GM19468 (cell line): ENCODE measurements around the gene TSPAN14.

Experiments used
- ATAC-seq: cut with Tn5 transposase; IDR thresholded peaks from one replicate; pipeline ENCODE4 v1.9.1; 2021; ENCODE audit warnings: mild to moderate bottlenecking, moderate library complexity, moderate number of reproducible peaks; ENCODE audit not compliant: unreplicated experiment; ENCODE audit errors: extremely low read depth

TSPAN14 gene

GRCh38 chr10:80500572-80501380 lies 46.7 kb downstream of the TSPAN14 start:
- peak; percentile 49 for ATAC-seq

DNA sequence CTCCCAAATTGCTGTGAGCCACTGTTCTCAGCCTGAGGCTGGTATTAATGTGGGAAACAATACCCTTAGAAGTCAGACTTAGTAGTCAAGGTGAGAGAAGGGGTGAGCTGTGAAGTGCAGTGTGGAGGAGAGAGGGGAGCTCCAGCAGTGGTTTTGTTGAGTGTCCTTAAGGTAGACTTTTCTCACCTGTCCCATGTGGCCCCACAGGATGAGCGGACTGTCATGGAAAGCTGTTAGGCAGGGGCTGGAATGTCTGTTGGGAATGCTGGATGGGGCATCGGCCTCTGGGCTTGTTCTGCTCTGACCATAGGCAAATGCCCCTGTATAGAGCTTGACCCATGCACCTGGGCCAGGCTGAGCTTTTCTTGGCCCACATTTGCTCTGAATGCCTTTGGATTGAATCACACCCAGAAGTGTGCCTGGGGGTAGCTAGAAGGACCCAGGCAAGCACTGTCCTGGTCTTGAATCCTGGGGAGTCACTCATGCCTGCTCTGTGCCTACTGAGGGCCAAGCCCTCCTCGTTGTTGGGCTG lies 47.3 kb downstream of the TSPAN14 start:
- ATAC-seq: no peak

- ATAC-seq: no peak
Measured at GRCh38 chr10:80501913-80502521, 47.9 kb downstream of the TSPAN14 start.

DNA sequence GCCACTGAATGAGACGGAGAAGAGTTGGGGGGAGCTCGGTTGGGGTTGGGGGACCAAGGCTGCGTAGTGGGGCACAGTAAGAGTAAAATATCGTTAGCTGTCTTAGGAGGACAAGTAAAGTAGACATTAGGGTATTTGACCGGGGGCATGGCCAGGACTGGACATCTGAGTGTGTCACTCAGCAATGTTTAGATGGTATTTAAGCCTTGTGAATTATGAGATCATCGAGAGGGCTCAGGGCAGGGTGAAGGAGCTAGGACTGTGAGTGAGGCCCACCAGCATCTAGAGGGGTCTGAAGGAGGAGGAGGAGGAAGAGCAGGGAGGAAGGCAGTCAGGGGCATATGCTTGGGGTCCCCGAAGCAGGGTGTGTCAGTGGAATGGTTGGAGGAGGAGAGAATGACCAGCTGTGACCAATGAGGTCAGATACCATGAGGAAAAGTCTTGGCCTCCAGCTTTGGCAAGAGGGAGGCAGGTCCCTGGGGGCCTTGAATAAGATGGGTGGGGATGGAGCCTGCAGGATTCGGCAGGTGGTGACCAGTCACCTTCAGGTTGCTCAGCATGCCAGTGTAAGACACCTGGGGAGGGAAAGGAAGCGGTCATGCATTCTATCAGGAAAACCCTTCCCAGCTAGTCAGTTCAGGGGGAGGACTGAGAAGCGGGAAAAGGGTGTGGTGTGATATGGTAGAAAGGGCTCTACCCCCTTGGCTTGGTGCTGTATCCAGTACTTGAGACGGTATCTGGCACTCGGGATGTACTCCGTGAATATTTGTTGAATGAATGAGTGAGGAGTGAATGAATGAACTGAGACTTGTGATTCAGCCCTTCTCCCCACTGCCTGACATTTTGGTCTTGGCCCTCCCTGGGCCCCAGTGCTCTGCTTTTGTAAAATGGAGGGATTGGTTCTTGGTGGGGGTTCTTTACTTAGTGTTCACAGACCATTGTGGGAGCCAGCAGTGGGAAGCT lies 48.8 kb downstream of the TSPAN14 start:
- ATAC-seq: no peak

DNA sequence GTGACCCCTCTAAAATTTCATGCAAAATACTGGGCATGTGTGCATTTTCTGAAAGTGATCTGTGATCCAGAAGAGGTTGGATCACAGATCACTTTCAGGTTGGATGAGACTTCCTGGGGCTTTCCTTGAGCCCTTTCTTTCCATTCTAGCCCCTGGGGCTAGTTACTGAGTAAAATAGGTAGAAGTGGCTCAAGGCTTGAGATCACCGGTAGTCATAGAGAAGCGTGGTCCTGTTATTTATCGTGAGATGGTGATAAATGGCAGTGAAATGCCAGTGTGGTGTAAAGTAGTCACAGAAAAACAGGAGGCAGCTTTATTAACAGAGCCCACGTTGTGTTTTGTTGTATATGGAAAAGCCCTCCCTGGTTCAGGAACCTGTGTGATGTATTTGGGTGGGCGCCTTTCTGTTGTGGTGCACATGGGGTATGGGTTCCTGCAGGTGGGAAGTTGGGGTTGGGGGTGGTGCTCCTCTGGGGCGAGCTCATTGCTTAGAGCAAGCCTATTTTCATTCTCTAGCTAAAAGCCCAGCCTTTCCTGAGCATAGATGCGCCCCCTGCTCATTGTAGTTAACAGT lies 49.6 kb downstream of the TSPAN14 start:
- ATAC-seq: no peak

GRCh38 chr10:80504158-80504811 lies 50.2 kb downstream of the TSPAN14 start:
- no peak for ATAC-seq

DNA sequence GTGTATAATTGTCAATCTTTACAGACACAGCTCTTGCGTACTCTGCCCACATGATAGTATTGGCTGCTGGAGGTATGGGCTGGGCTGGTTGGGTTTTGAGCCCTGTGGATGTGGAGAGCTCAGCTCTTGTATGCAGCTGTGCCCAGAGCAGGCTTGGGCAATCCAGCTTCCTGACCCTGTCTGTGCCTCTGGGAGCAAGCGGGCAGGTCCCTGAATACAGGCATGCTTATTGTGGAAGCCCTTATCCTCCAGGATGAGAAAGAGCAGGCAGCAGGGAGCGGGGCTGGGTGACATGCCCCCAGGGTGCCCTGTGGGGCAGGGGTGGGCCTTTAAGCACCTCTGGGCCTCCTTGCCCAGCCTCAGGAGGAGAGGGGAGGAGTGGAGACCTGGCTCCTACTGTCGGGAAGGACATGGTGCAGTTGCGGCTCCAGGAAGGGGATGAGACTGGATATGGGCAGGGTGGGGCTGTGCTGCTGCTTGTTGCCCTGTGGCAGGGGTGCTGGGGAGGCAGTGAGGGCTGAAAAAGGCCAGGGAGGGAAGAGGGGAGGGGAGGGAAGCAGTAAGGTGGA lies 50.9 kb downstream of the TSPAN14 start:
- ATAC-seq: no peak

- no peak for ATAC-seq
Measured at GRCh38 chr10:80506189-80506575, 52.1 kb downstream of the TSPAN14 start.

GRCh38 chr10:80506836-80507487 lies 52.9 kb downstream of the TSPAN14 start:
- no peak for ATAC-seq

DNA sequence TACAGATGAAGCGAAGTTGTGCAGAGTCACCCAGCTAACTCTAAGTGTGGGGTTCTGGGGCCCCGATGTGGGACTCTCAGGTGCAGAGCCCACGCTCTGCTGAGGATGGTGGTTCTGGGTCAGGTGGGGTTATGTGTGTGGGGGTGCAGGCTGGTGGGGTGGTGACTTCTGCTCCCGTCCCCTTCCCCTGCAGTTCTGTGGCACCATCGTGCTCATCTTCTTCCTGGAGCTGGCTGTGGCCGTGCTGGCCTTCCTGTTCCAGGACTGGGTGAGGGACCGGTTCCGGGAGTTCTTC lies 54.9 kb downstream of the TSPAN14 start:
- ATAC-seq: no peak

GRCh38 chr10:80509403-80510161 lies 55.5 kb downstream of the TSPAN14 start:
- ATAC-seq: no peak

DNA sequence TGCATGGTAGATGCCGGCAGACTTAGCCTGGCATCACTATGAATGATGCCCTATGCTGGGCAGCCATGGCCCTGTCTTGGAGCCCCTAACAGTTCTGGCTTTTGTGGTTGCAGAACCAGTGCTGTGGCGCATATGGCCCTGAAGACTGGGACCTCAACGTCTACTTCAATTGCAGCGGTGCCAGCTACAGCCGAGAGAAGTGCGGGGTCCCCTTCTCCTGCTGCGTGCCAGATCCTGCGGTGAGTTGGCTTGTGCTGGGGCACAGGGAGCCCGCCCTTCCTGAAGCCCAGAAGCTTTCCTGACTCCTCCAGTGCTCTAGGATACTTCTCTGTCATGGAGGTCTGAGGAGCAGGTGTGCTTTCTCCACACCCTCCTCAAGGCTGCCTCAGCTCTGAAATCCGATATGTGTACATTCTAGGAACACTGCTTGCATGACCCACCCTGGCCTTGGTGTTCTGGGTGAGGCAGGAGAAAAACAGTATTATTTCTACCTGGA lies 58.0 kb downstream of the TSPAN14 start:
- no peak for ATAC-seq

DNA sequence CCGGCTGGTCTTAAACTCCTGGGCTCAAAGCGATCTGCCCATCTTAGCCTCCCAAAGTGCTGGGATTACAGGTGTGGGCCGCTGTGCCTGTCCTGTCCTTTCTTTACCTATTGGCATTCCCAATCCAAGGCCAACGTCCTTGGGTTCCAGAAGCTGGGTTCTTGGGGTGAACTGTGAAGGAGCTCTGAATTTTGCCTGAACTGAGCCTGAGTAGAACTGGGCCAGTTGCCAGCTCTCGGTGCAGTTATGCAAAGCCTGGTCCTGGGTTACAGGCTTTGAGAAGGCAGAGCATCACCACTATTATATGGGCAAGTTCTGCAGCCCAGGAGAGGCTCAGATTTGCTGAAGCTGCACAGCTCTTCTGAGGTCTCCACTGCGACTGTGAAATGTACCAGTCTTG lies 59.0 kb downstream of the TSPAN14 start:
- no peak for ATAC-seq

GRCh38 chr10:80515511-80515910 lies 61.4 kb downstream of the TSPAN14 start:
- ATAC-seq: no peak

- no peak for ATAC-seq
Measured at GRCh38 chr10:80515941-80516340, 61.8 kb downstream of the TSPAN14 start.

DNA sequence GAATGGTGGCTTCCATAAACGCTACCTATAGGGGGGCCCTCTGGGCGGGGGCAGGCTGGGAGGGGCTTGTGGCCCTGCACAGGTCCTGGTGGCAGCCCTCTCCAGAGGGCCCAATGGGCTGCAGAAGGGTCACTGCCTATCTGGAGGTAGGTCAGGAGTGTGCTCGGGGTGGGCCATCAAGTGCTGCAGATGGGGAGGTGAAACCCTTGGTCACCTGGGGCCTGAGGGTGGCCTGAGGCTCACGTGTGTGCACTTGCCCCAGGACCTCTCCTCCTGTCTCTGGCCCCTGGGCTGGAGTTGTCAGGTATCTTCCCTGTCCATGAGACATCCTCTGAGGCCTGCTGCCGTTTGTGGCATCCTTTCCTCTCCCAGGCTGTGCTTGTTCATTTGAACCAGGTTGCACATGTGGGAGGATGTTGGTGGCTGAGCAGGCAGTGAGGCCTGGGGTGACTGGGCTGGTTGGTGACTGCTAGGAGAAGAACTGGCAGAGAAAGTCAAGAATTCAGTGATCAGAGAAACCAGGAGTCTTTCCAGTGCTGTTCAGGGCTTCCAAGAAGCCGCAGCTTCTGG lies 62.5 kb downstream of the TSPAN14 start:
- no peak for ATAC-seq

GRCh38 chr10:80517416-80518142 lies 63.5 kb downstream of the TSPAN14 start:
- ATAC-seq: no peak
